GM13977 (cell line): ENCODE results near the gene SUMO4.

Experiments used
- DNase-seq: peaks from one replicate; pipeline ENCODE4 v3.0.0; 2012; ENCODE audit warnings: low spot score
- CTCF ChIP-seq: IDR thresholded peaks from 2 replicates; pipeline ENCODE4 v1.5.1; 2012; ENCODE audit warnings: mild to moderate bottlenecking, control low read depth; ENCODE audit not compliant: insufficient read depth; ENCODE audit errors: extremely low read depth, missing control alignments
- in situ Hi-C: fragments of 300-500 bp; cut with MboI; formaldehyde crosslinking; loops from one replicate; pipeline ENCODE4 v1.12.0; 2022; ENCODE audit warnings: low sequenced_read_pairs, low pct_unique_long_range_greater_than_20kb, mixed read lengths, inconsistent platforms; ENCODE audit not compliant: unreplicated experiment

Gene SUMO4

GRCh38 chr6:149395185-149395584, 4.9 kb upstream of the SUMO4 start:
- DNase-seq, result no peak
- no peak for TF ChIP-seq CTCF
- in situ Hi-C loops, result no loop called here

- no peak for DNase-seq
- in situ Hi-C loops, result no loop called here
- no peak for TF ChIP-seq CTCF
These were observed 2.7 kb upstream of the SUMO4 start for GRCh38 chr6:149397384-149397783.

GRCh38 chr6:149403534-149403933, 3.5 kb downstream of the SUMO4 start:
- no peak for TF ChIP-seq CTCF
- in situ Hi-C loops, result no loop called here
- no peak for DNase-seq

- no peak for TF ChIP-seq CTCF
- in situ Hi-C loops, result no loop called here
- DNase-seq, result no peak
These were observed 6.0 kb downstream of the SUMO4 start for GRCh38 chr6:149405823-149406765.

- no peak for TF ChIP-seq CTCF
- no peak for DNase-seq
- in situ Hi-C loops, result loop anchor here (10.0 kb wide), 1 partner anchor 225 kb away; no protein-coding TSS in a partner anchor
These were observed 9.6 kb downstream of the SUMO4 start for GRCh38 chr6:149409617-149410016.

GRCh38 chr6:149410557-149410956, 10.5 kb downstream of the SUMO4 start:
- DNase-seq, result no peak
- in situ Hi-C loops, result loop anchor here (10.0 kb wide), 1 partner anchor 226 kb away; no protein-coding TSS in a partner anchor
- TF ChIP-seq CTCF, result no peak
